HCT116 (cell line): ENCODE data around the gene MSMO1. TPM values are rescaled to one million over a fixed set of nuclear protein-coding genes. Genes with fewer than 3 reads are reported as not detected.

ENCODE experiments used
- ATAC-seq: fragments of 200-7000 bp; cut with Tn5 transposase; 2 replicates; pipeline ENCODE4 v1.9.1; 2020; ENCODE audit warnings: mild to moderate bottlenecking, moderate library complexity
- BruUV-seq: library from RNA; stranded (reverse); fragments of 400-500 nt; replicated peaks from 2 replicates; lab custom pipeline; 2021; lab: Mats Ljungman, UMichigan
- CTCF ChIA-PET: fragments of 300-600 bp; sonication (Branson Sonifier 250); formaldehyde crosslinking; loops from one replicate; lab custom pipeline; 2021; ENCODE audit warnings: antibody characterized with exemption; lab: Charles Lee
- POLR2A ChIA-PET: fragments of 300-600, 350-600 bp; sonication (Branson Sonifier 250); formaldehyde crosslinking; loops from one replicate; lab custom pipeline; 2021; ENCODE audit warnings: antibody characterized with exemption; lab: Charles Lee
- RAD21 ChIA-PET, 2 experiments: fragments of 300-600 bp; sonication (Branson Sonifier 250); formaldehyde crosslinking; loops; one replicate each; lab custom pipeline; 2023; ENCODE audit warnings: low total read pairs in 2 of 2; ENCODE audit not compliant: uncharacterized antibody in 2 of 2, unreplicated experiment in 2 of 2, low non-redundant PET in 1 of 2; lab: Charles Lee
- DNase-seq: peaks from one replicate; pipeline ENCODE4 v3.0.0-alpha.2; 2010; ENCODE audit warnings: low read depth, low spot score
- H2AFZ ChIP-seq: fragments of 200-600 bp; shearing (Covaris generic), sonication (generic); 2 replicates; pipeline ENCODE4 v1.6.1; 2017; ENCODE audit warnings: low read depth, mixed run types, mixed read lengths, antibody characterized with exemption, low read length; ENCODE audit not compliant: poor library complexity, severe bottlenecking
- H3K27ac ChIP-seq: 2 replicates; pipeline ENCODE4 v1.5.1; 2012; ENCODE audit warnings: low read depth, low read length
- H3K27me3 ChIP-seq: fragments of 200-600 bp; sonication (generic); 2 replicates; pipeline ENCODE4 v1.6.1; 2016; ENCODE audit warnings: mixed run types, low read length, mixed read lengths; ENCODE audit not compliant: insufficient read depth
- H3K36me3 ChIP-seq, 2 experiments: fragments of 200-500 bp in 1 of 2; fragments of 200-600 bp in 1 of 2; sonication (Bioruptor generic) in 1 of 2; sonication (generic) in 1 of 2; 2 replicates each; pipeline versions ENCODE4 v1.5.1 to v1.6.1; 2014 to 2016; ENCODE audit warnings: low read length in 2 of 2, inconsistent platforms in 1 of 2, mixed read lengths in 1 of 2, mixed run types in 1 of 2; ENCODE audit not compliant: insufficient read depth in 2 of 2, control insufficient read depth in 1 of 2
- H3K4me1 ChIP-seq, 2 experiments: fragments of 200-600 bp in 1 of 2; sonication (generic) in 1 of 2; 2 replicates each; pipeline versions ENCODE4 v1.5.1 to v1.6.1; 2012 to 2017; ENCODE audit warnings: low read length in 2 of 2, inconsistent platforms in 1 of 2, mild to moderate bottlenecking in 1 of 2, mixed read lengths in 1 of 2, mixed run types in 1 of 2, moderate library complexity in 1 of 2; ENCODE audit not compliant: insufficient read depth in 2 of 2, control insufficient read depth in 1 of 2
- H3K4me2 ChIP-seq: fragments of 200-600 bp; sonication (generic); 2 replicates; pipeline ENCODE4 v1.6.1; 2017; ENCODE audit warnings: mixed run types, low read length, mixed read lengths
- H3K4me3 ChIP-seq, 2 experiments: fragments of 200-600 bp in 1 of 2; sonication (generic) in 1 of 2; replicated peaks in 1 of 2; 2 replicates each; pipeline ENCODE4 v1.5.1; 2011 to 2016; ENCODE audit warnings: low read length in 2 of 2, control low read depth in 1 of 2, low read depth in 1 of 2, mild to moderate bottlenecking in 1 of 2, mixed read lengths in 1 of 2, mixed run types in 1 of 2
- H3K79me2 ChIP-seq: fragments of 200-600 bp; sonication (generic); 2 replicates; pipeline ENCODE4 v1.6.1; 2017; ENCODE audit warnings: mild to moderate bottlenecking, mixed run types, low read length, moderate library complexity, mixed read lengths; ENCODE audit not compliant: insufficient read depth
- H3K9ac ChIP-seq: fragments of 200-600 bp; sonication (generic); 2 replicates; pipeline ENCODE4 v1.6.1; 2016; ENCODE audit warnings: low read length, mixed read lengths
- H3K9me2 ChIP-seq: fragments of 200-600 bp; sonication (generic), shearing (Covaris generic); 2 replicates; pipeline ENCODE4 v1.6.1; 2017; ENCODE audit warnings: mixed run types, mild to moderate bottlenecking, moderate library complexity; ENCODE audit not compliant: insufficient read depth
- H3K9me3 ChIP-seq, 2 experiments: fragments of 200-500 bp in 1 of 2; fragments of 200-600 bp in 1 of 2; sonication (Bioruptor generic) in 1 of 2; sonication (generic) in 1 of 2; 2 replicates each; pipeline ENCODE4 v1.6.1; 2014 to 2017; ENCODE audit warnings: low read length in 2 of 2, mixed read lengths in 2 of 2, inconsistent platforms in 1 of 2, low read depth in 1 of 2, mild to moderate bottlenecking in 1 of 2, mixed run types in 1 of 2, moderate library complexity in 1 of 2; ENCODE audit not compliant: control insufficient read depth in 1 of 2, insufficient read depth in 1 of 2
- H4K20me1 ChIP-seq: fragments of 200-600 bp; sonication (generic), shearing (Covaris generic); 2 replicates; pipeline ENCODE4 v1.6.1; 2017; ENCODE audit warnings: mixed run types, mild to moderate bottlenecking, moderate library complexity; ENCODE audit not compliant: insufficient read depth
- CBX3 ChIP-seq: IDR thresholded peaks from 2 replicates; pipeline ENCODE4 v1.6.1; 2012; ENCODE audit warnings: low read depth
- CEBPB ChIP-seq: IDR thresholded peaks from 2 replicates; pipeline ENCODE4 v1.6.1; 2012; ENCODE audit warnings: low read depth
- EGR1 ChIP-seq: IDR thresholded peaks from 2 replicates; pipeline ENCODE4 v1.6.1; 2012; ENCODE audit warnings: low read depth
- ELF1 ChIP-seq: IDR thresholded peaks from 2 replicates; pipeline ENCODE4 v1.6.1; 2012; ENCODE audit warnings: low read depth, borderline replicate concordance
- EZH2 ChIP-seq: fragments of 200-600 bp; sonication (generic); IDR thresholded peaks from 2 replicates; pipeline ENCODE4 v1.6.1; 2017; ENCODE audit warnings: antibody characterized with exemption, mixed run types
- EZH2phosphoT487 ChIP-seq: fragments of 200-600 bp; IDR thresholded peaks from 2 replicates; pipeline ENCODE4 v1.6.1; 2018; ENCODE audit warnings: antibody characterized with exemption, borderline replicate concordance
- FOSL1 ChIP-seq: IDR thresholded peaks from 2 replicates; pipeline ENCODE4 v1.6.1; 2012; ENCODE audit warnings: low read depth
- JUND ChIP-seq: IDR thresholded peaks from 2 replicates; pipeline ENCODE4 v1.6.1; 2012
- MAX ChIP-seq: IDR thresholded peaks from 2 replicates; pipeline ENCODE4 v1.6.1; 2012
- POLR2A ChIP-seq: IDR thresholded peaks from 2 replicates; pipeline ENCODE4 v1.7.0; 2011; ENCODE audit warnings: borderline replicate concordance; ENCODE audit not compliant: insufficient read depth, insufficient read length; ENCODE audit errors: extremely low read depth
- POLR2AphosphoS5 ChIP-seq: IDR thresholded peaks from 2 replicates; pipeline ENCODE4 v1.6.1; 2011; ENCODE audit warnings: mild to moderate bottlenecking, low read depth, low read length, moderate library complexity
- REST ChIP-seq: IDR thresholded peaks from 2 replicates; pipeline ENCODE4 v1.6.1; 2012; ENCODE audit warnings: low read depth
- SIN3A ChIP-seq: IDR thresholded peaks from 2 replicates; pipeline ENCODE4 v1.6.1; 2012; ENCODE audit warnings: low read depth
- SRF ChIP-seq: IDR thresholded peaks from 2 replicates; pipeline ENCODE4 v1.6.1; 2012; ENCODE audit warnings: low read depth
- ZBTB33 ChIP-seq: IDR thresholded peaks from 2 replicates; pipeline ENCODE4 v1.6.1; 2011; ENCODE audit warnings: mild to moderate bottlenecking, low read length, moderate library complexity; ENCODE audit not compliant: insufficient replicate concordance; ENCODE audit errors: extremely low read depth
- ZFX ChIP-seq: fragments of 450-650 bp; IDR thresholded peaks from 2 replicates; pipeline ENCODE4 v1.6.1; 2017
- ZNF274 ChIP-seq: fragments of 200-500 bp; sonication (Bioruptor generic); IDR thresholded peaks from 2 replicates; pipeline ENCODE4 v1.6.1; 2014; ENCODE audit warnings: mild to moderate bottlenecking, low read depth, low read length, inconsistent platforms
- intact Hi-C: fragments of 100-400 bp; cut with micrococcal nuclease; formaldehyde crosslinking; loops from 2 replicates; pipeline ENCODE4 v1.10.0; 2022
- total RNA-seq: library from RNA; stranded (reverse); gene quantifications from one replicate; pipeline ENCODE4 v1.2.1, GENCODE V29; 2021; ENCODE audit not compliant: unreplicated experiment
- TF ChIP-seq, protein P1 (sequence below), 3 experiments: fragments of 200-600 bp in 1 of 3; sonication (generic) in 1 of 3; IDR thresholded peaks in 2 of 3; conservative IDR thresholded peaks in 1 of 3; 2 replicates each; pipeline ENCODE4 v1.5.1; 2012 to 2017; ENCODE audit warnings: low read depth in 2 of 3, low read length in 2 of 3, antibody characterized with exemption in 1 of 3, borderline replicate concordance in 1 of 3, control low read depth in 1 of 3, mild to moderate bottlenecking in 1 of 3, mixed read lengths in 1 of 3, mixed run types in 1 of 3, moderate library complexity in 1 of 3; ENCODE audit not compliant: insufficient read depth in 1 of 3

MSMO1 gene
- total RNA-seq, 1 experiment from 2014 or later, result 54.5 TPM

DNA sequence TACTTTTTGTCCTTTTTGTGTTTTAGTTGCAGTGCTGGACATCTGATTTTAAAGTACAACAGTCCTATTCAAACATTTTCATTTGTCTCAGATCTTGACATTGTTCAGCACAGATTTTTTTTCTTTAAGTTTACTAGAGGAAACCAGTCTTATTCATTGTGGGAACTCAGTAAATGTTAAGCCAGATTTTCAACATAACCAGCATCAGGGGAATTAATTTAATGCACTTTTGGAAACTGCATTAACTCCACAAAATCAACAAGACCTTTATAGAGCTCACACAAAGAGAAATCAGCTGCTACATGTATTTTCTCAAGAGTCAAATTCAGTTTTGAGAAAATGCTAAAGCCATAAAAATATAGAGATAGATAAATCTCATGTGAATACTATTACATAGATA lies 61.3 kb downstream of the MSMO1 start:
- Histone ChIP-seq H3K4me2 (no peak overlapping the region), H3K9ac (no peak overlapping the region), H3K4me1 (peaks cover 1 to 7% of the 10 kb centered on the region in 2 experiments; a peak in 3 of 4 replicates), H4K20me1 (no peaks in the 10 kb centered on the region)
- POLR2A ChIA-PET, result interaction anchor here (0.6 to 1.2 kb wide), 2 partner anchors 10 to 12 kb away, joined by 3 to 5 read pairs; partner anchors contain the start of gene CPE
- intact Hi-C loops, result no loop called here
- no peak for ATAC-seq
- no TSS peak for BruUV-seq
- no peak for TF ChIP-seq CBX3
- no peak for TF ChIP-seq MAX
- TF ChIP-seq ZFX, result no peak
- no peak for TF ChIP-seq CEBPB
- TF ChIP-seq SRF, result no peak
- TF ChIP-seq ZNF274, result no peak
- TF ChIP-seq, protein P1, sequence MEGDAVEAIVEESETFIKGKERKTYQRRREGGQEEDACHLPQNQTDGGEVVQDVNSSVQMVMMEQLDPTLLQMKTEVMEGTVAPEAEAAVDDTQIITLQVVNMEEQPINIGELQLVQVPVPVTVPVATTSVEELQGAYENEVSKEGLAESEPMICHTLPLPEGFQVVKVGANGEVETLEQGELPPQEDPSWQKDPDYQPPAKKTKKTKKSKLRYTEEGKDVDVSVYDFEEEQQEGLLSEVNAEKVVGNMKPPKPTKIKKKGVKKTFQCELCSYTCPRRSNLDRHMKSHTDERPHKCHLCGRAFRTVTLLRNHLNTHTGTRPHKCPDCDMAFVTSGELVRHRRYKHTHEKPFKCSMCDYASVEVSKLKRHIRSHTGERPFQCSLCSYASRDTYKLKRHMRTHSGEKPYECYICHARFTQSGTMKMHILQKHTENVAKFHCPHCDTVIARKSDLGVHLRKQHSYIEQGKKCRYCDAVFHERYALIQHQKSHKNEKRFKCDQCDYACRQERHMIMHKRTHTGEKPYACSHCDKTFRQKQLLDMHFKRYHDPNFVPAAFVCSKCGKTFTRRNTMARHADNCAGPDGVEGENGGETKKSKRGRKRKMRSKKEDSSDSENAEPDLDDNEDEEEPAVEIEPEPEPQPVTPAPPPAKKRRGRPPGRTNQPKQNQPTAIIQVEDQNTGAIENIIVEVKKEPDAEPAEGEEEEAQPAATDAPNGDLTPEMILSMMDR (IDR thresholded peaks at IDR 0.05 in 2 of 3, conservative IDR thresholded peaks at IDR 0.05 in 1 of 3; ENCODE audit: borderline replicate concordance in 1 of 3, insufficient read depth in 1 of 3, low read depth in 2 of 3, low read length in 2 of 3), result no peak
- no peak for TF ChIP-seq ZBTB33
- TF ChIP-seq POLR2AphosphoS5, result no peak
- TF ChIP-seq ELF1, result no peak
- no peak for TF ChIP-seq EZH2
- TF ChIP-seq EZH2phosphoT487, result no peak
- no peak for TF ChIP-seq POLR2A
- TF ChIP-seq EGR1, result no peak
- TF ChIP-seq FOSL1, result no peak
- no peak for TF ChIP-seq SIN3A
- TF ChIP-seq REST, result no peak
- no peak for TF ChIP-seq JUND
- TF ChIP-seq, all 23 proteins: peak for 0
- H3K9me3 ChIP-seq, result no peaks in the 10 kb centered on the region
- no peaks in the 10 kb centered on the region for H3K79me2 ChIP-seq
- H3K27me3 ChIP-seq, result no peaks in the 10 kb centered on the region
- no peak overlapping the region for H3K27ac ChIP-seq
- no peak overlapping the region for H2AFZ ChIP-seq
- no peaks in the 10 kb centered on the region for H3K36me3 ChIP-seq
- no peak overlapping the region for H3K4me3 ChIP-seq
- H3K9me2 ChIP-seq, result no peaks in the 10 kb centered on the region
- ChIA-PET RAD21 (no interaction called here), CTCF (no interaction called here)
- no peak for DNase-seq
